Skeletal muscle satellite cell (primary cell): ENCODE measurements around the gene TRNAU1AP. TPM values are rescaled to one million over a fixed set of nuclear protein-coding genes. Genes with fewer than 3 reads are reported as not detected.
"Not testable (repeated sequence)": the region's sequence is repeated elsewhere in the genome, so short reads cannot be mapped to it uniquely, and the experiment has no call there.

Experiments
- H3K27me3 ChIP-seq: 2 replicates; pipeline ENCODE4 v1.7.0; 2013; ENCODE audit warnings: low read length; ENCODE audit not compliant: control insufficient read depth, insufficient read depth
- H3K36me3 ChIP-seq: 2 replicates; pipeline ENCODE4 v1.7.0; 2013; ENCODE audit warnings: mild to moderate bottlenecking, control low read depth, low read length; ENCODE audit not compliant: insufficient read depth
- H3K4me1 ChIP-seq: 2 replicates; pipeline ENCODE4 v1.7.0; 2013; ENCODE audit warnings: low read length; ENCODE audit not compliant: control insufficient read depth, insufficient read depth
- H3K4me2 ChIP-seq: 2 replicates; pipeline ENCODE4 v1.7.0; 2013; ENCODE audit warnings: mild to moderate bottlenecking, low read length
- H3K4me3 ChIP-seq: 2 replicates; pipeline ENCODE4 v1.7.0; 2013; ENCODE audit warnings: low read length
- H3K9ac ChIP-seq: 2 replicates; pipeline ENCODE4 v1.7.0; 2013; ENCODE audit warnings: mild to moderate bottlenecking, low read depth, low read length, moderate library complexity
- H3K9me3 ChIP-seq: replicated peaks from 2 replicates; pipeline ENCODE4 v1.7.0; 2013; ENCODE audit warnings: mild to moderate bottlenecking, control low read depth, low read length
- small RNA-seq: library from RNA; depleted of rRNA; stranded (forward); fragments of <200 nt; gene quantifications from one replicate; pipeline ENCODE3, GENCODE V24; 2012

TRNAU1AP gene

GRCh38 chr1:28595412-28596191, 42.7 kb downstream of the TRNAU1AP start:
- Histone ChIP-seq H3K9me3 (no peaks in the 10 kb centered on the region), H3K4me3 (no peak overlapping the region), H3K27me3 (no peaks in the 10 kb centered on the region), H3K36me3 (no peaks in the 10 kb centered on the region), H3K4me1 (peaks cover 8% of the 10 kb centered on the region), H3K9ac (no peak overlapping the region), H3K4me2 (no peak overlapping the region)

GRCh38 chr1:28596276-28596675, 43.4 kb downstream of the TRNAU1AP start:
- not testable (repeated sequence) for H3K9ac ChIP-seq, H3K27me3 ChIP-seq, H3K36me3 ChIP-seq, H3K4me2 ChIP-seq, H3K4me3 ChIP-seq, H3K9me3 ChIP-seq, H3K4me1 ChIP-seq

- Histone ChIP-seq H3K9me3 (no peaks in the 10 kb centered on the region), H3K27me3 (no peaks in the 10 kb centered on the region), H3K4me1 (peaks cover 16% of the 10 kb centered on the region), H3K4me3 (no peak overlapping the region), H3K36me3 (peaks cover 22% of the 10 kb centered on the region), H3K9ac (no peak overlapping the region), H3K4me2 (peak overlapping the region; percentile 68)
Observed at GRCh38 chr1:28601696-28602095, 48.8 kb downstream of the TRNAU1AP start.

GRCh38 chr1:28602536-28603439, 49.9 kb downstream of the TRNAU1AP start:
- H3K27me3 ChIP-seq, result no peaks in the 10 kb centered on the region
- H3K4me1 ChIP-seq, result peaks cover 16% of the 10 kb centered on the region
- peak overlapping the region; percentile 1 for H3K9ac ChIP-seq
- no peak overlapping the region for H3K4me3 ChIP-seq
- H3K36me3 ChIP-seq, result peaks cover 26% of the 10 kb centered on the region
- H3K9me3 ChIP-seq, result no peaks in the 10 kb centered on the region
- H3K4me2 ChIP-seq, result no peak overlapping the region

- peaks cover 16% of the 10 kb centered on the region for H3K4me1 ChIP-seq
- no peak overlapping the region for H3K4me3 ChIP-seq
- peaks cover 26% of the 10 kb centered on the region for H3K36me3 ChIP-seq
- no peaks in the 10 kb centered on the region for H3K9me3 ChIP-seq
- H3K4me2 ChIP-seq, result no peak overlapping the region
- no peaks in the 10 kb centered on the region for H3K27me3 ChIP-seq
- H3K9ac ChIP-seq, result no peak overlapping the region
Observed at GRCh38 chr1:28604411-28604810, 51.5 kb downstream of the TRNAU1AP start.

- Histone ChIP-seq H3K4me3 (no peak overlapping the region), H3K9ac (no peak overlapping the region), H3K36me3 (peaks cover 30% of the 10 kb centered on the region), H3K4me2 (no peak overlapping the region), H3K4me1 (peaks cover 16% of the 10 kb centered on the region), H3K9me3 (no peaks in the 10 kb centered on the region), H3K27me3 (no peaks in the 10 kb centered on the region)
Observed at GRCh38 chr1:28604962-28605361, 52.1 kb downstream of the TRNAU1AP start.

- H3K4me1 ChIP-seq, result peaks cover 10% of the 10 kb centered on the region
- no peak overlapping the region for H3K4me2 ChIP-seq
- peaks cover 35% of the 10 kb centered on the region for H3K36me3 ChIP-seq
- no peak overlapping the region for H3K4me3 ChIP-seq
- no peaks in the 10 kb centered on the region for H3K9me3 ChIP-seq
- H3K9ac ChIP-seq, result no peak overlapping the region
- no peaks in the 10 kb centered on the region for H3K27me3 ChIP-seq
Observed at GRCh38 chr1:28606771-28607170, 53.9 kb downstream of the TRNAU1AP start.

- no peaks in the 10 kb centered on the region for H3K4me1 ChIP-seq
- peaks cover 39% of the 10 kb centered on the region for H3K36me3 ChIP-seq
- no peak overlapping the region for H3K4me2 ChIP-seq
- H3K9ac ChIP-seq, result no peak overlapping the region
- H3K9me3 ChIP-seq, result no peaks in the 10 kb centered on the region
- H3K4me3 ChIP-seq, result no peak overlapping the region
- H3K27me3 ChIP-seq, result no peaks in the 10 kb centered on the region
Observed at GRCh38 chr1:28613175-28613574, 60.3 kb downstream of the TRNAU1AP start.

Small RNAs within 50 kb of the gene (small RNA-seq; reads per million reads assigned to genes)
- not detected for gene SNORA16A
- not detected for gene SNORA44
- gene SNORA61, result not detected
- gene SNORA73A, result not detected
- gene SNORA73B, result 6,951 reads per million, percentile 100 among the genes with 10 or more reads in this experiment
- gene SNORD99, result 1,276 reads per million, percentile 99 among the genes with 10 or more reads in this experiment
